GM03348 (cell line): ENCODE results near the gene PHF14.

ENCODE experiments used
- DNase-seq: peaks from one replicate; pipeline ENCODE4 v3.0.0; 2012; ENCODE audit warnings: low spot score

The PHF14 gene

DNA sequence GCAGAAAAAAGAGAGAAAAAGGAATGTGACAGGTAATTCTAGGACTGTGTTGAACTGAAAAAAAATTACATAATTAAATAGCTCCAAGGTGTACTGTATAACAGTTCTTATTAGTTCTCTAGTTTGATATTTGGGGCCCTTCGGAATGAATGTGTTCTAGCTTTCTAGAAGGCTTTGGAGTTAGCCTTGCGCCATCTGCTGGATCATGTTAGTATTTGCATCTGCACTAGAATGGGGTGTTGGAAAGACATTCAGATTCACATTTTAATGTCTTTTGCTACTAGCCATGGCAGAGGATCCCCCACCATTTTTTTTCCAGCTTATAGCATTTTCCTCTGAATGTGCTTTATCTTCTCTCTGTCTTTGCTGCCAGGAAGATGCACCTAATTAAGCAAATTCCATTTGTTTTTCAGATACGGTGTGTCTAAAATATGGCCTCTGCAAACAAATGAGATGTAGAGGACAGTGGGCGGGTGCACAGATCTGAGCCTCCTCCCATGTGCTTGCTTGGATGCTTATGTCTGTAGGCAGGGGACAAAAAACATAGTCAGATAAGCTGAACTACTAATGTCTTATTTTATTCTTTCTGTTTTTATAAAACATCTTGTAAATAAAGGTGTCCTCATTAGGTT lies 238.5 kb downstream of the PHF14 start:
- DNase-seq = peak; percentile 58

DNA sequence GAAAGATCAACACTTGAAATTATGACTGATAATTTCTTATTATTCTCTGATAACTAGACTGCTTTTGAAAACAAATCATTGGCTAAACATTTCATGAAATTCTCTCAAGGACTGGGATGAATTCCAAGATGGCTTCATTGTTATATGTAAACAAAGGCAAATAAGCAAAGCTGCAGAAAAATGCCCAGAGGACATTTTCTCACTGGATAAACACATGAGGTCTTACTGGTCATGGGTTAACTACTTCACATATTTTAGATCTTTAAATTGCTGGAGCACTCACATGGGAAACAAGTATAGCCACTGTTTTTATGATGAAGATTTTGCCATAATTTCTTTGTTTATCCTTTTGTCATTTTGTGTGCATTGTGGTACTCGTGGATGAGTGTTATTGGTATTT lies 239.1 kb downstream of the PHF14 start:
- no peak for DNase-seq

DNA sequence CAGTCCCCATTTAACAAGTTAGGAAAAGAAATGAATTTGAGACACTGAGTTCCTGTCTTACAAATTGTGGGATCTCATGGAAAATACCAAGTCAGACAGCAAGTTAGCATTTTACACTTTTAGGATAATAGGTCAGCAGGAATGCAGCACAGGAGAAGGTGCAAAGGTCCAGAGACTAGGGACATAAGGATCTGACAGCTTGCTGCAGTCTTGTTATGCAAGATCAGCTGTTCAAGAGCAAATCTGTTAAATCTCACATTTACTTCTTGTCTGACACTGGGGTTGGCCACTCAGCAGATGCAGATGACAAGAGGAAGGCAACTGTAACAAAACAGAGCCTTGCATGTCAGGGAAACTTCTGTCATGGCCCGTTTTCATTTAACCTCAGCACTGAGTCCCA lies 239.6 kb downstream of the PHF14 start:
- no peak for DNase-seq

DNA sequence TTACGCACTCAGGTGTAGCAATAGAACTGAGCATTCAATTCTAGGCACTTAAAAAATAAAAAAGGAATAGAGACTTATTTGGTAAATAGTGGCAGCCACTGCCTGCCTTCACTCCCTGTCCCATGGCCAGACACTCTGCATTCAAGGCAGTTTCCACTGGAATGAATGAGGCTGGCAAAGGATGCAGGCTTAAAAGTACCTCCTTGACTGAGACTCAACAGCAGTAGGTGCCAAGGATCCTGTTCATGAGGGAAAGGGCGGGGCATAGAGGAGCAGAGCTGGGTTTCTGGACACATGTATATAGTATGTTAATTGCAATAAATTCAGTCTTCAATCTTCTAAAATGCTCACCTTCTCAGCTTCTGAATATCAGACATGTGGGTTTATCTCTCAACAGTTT lies 242.6 kb downstream of the PHF14 start:
- no peak for DNase-seq

DNA sequence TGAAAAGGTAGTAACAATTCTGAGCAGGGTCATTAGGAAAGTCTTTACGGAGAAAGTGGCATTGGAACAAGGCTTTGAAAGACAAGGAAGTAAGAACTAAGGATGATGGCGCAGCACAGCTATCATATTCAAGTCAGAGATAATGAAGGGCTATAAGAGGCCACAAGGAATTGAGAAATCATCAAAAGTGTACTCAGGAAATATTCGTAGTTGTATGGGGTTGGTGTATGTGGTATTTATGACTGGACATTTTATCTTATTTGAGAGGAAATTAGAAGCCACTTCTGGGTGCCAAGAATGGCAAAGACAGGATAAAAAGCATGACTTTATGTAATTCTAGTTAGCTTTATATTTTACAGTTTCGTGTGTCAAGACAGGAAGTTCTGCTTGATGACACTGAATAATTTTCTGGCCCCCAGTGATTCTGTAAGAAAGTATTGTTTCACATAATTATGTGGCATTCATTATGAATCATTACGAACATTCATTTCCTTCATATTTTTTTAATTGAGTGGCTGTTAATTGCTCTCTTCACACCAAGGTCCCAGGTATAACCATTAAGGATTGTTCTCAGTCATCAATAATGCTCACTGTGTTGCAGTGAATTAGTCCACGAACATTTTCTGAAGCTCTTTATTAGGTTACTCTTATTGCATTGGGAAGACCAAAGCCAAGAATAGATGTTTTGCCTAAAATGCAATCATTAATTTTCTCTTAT lies 244.3 kb downstream of the PHF14 start:
- DNase-seq = no peak
